Fibroblast of lung (primary cell): ENCODE measurements around the gene CRLF2. TPM values are rescaled to one million over a fixed set of nuclear protein-coding genes. Genes with fewer than 3 reads are reported as not detected.
"Not testable (repeated sequence)": the region's sequence is repeated elsewhere in the genome, so short reads cannot be mapped to it uniquely, and the experiment has no call there.

Source experiments
- DNase-seq, 2 donors: peaks; one replicate each; pipeline versions ENCODE4 v3.0.0 to v3.0.0-alpha.2; 2010; ENCODE audit warnings: low read depth in 2 of 2
- H2AFZ ChIP-seq: 2 replicates; pipeline ENCODE4 v1.5.1; 2012; ENCODE audit warnings: low read length, control low read depth, inconsistent platforms
- H3K27ac ChIP-seq: 2 replicates; pipeline ENCODE4 v1.5.1; 2011; ENCODE audit warnings: low read length, control low read depth; ENCODE audit not compliant: insufficient read depth
- H3K27me3 ChIP-seq: 2 replicates; pipeline ENCODE4 v1.5.1; 2011; ENCODE audit warnings: mild to moderate bottlenecking, low read length; ENCODE audit not compliant: control insufficient read depth, insufficient read depth
- H3K36me3 ChIP-seq: 2 replicates; pipeline ENCODE4 v1.5.1; 2011; ENCODE audit warnings: low read length; ENCODE audit not compliant: control insufficient read depth, insufficient read depth
- H3K4me1 ChIP-seq: 2 replicates; pipeline ENCODE4 v1.5.1; 2011; ENCODE audit warnings: low read length; ENCODE audit not compliant: control insufficient read depth, insufficient read depth; ENCODE audit errors: extremely low read depth
- H3K4me2 ChIP-seq: 2 replicates; pipeline ENCODE4 v1.5.1; 2011; ENCODE audit warnings: low read length, control low read depth; ENCODE audit not compliant: insufficient read depth; ENCODE audit errors: extremely low read depth
- H3K4me3 ChIP-seq, 4 experiments: fragments of 200-600 bp in 1 of 4; sonication (generic) in 1 of 4; replicated peaks in 1 of 4; 2 replicates each; pipeline ENCODE4 v1.5.1; 2011 to 2016; ENCODE audit warnings: low read length in 4 of 4, low read depth in 3 of 4, mild to moderate bottlenecking in 3 of 4, control low read depth in 2 of 4, inconsistent platforms in 1 of 4, mixed read lengths in 1 of 4; ENCODE audit not compliant: insufficient read depth in 1 of 4; ENCODE audit errors: control extremely low read depth in 1 of 4
- H3K79me2 ChIP-seq: 2 replicates; pipeline ENCODE4 v1.5.1; 2012; ENCODE audit warnings: mild to moderate bottlenecking, low read length, inconsistent platforms; ENCODE audit not compliant: control insufficient read depth, insufficient read depth
- H3K9ac ChIP-seq: 2 replicates; pipeline ENCODE4 v1.5.1; 2011; ENCODE audit warnings: mild to moderate bottlenecking, low read length, control low read depth; ENCODE audit not compliant: insufficient read depth
- H3K9me3 ChIP-seq: 2 replicates; pipeline ENCODE4 v1.5.1; 2012; ENCODE audit warnings: low read depth, low read length; ENCODE audit not compliant: control insufficient read depth, insufficient read depth
- H4K20me1 ChIP-seq: 2 replicates; pipeline ENCODE4 v1.5.1; 2011; ENCODE audit warnings: low read length; ENCODE audit not compliant: control insufficient read depth, insufficient read depth; ENCODE audit errors: extremely low read depth
- CTCF ChIP-seq, 2 donors: IDR thresholded peaks in 1 of 2; conservative IDR thresholded peaks in 1 of 2; 1 replicate in 1 of 2; 2 replicates in 1 of 2; pipeline ENCODE4 v1.5.1; 2011 to 2012; ENCODE audit warnings: low read length in 2 of 2, control low read depth in 1 of 2, inconsistent platforms in 1 of 2, low read depth in 1 of 2, mild to moderate bottlenecking in 1 of 2
- EZH2 ChIP-seq: IDR thresholded peaks from 2 replicates; pipeline ENCODE4 v1.5.1; 2012; ENCODE audit warnings: low read length, control low read depth, mild to moderate bottlenecking; ENCODE audit errors: missing control alignments
- polyA plus RNA-seq, 2 donors: library from polyadenylated mRNA; depleted of rRNA in 1 of 2; stranded (reverse) in 1 of 2; unstranded in 1 of 2; fragments of >200 nt; gene quantifications; 2 replicates each; pipeline ENCODE4 v1.2.1, GENCODE V29; 2011 to 2012; ENCODE audit warnings: missing spikeins in 1 of 2
- total RNA-seq: library from RNA; depleted of rRNA; stranded (reverse); fragments of >200 nt; gene quantifications from 2 replicates; pipeline ENCODE4 v1.2.1, GENCODE V29; 2014

The CRLF2 gene
- total and polyA plus RNA-seq, 2 donors (not counting 1 experiment from before 2014, with no cell fraction given) = not detected

GRCh38 chrX:1196436-1196835, 16.0 kb downstream of the CRLF2 start:
- no peak overlapping the region for H3K9ac ChIP-seq
- no peaks in the 10 kb centered on the region for H3K9me3 ChIP-seq
- H3K27me3 ChIP-seq = no peaks in the 10 kb centered on the region
- H3K27ac ChIP-seq = no peak overlapping the region
- no peaks in the 10 kb centered on the region for H3K36me3 ChIP-seq
- no peak overlapping the region for H3K4me2 ChIP-seq
- H2AFZ ChIP-seq = no peak overlapping the region
- H4K20me1 ChIP-seq = no peaks in the 10 kb centered on the region
- no peaks in the 10 kb centered on the region for H3K79me2 ChIP-seq
- H3K4me3 ChIP-seq = no peak overlapping the region
- TF ChIP-seq CTCF (conservative IDR thresholded peaks at IDR 0.05 in 1 of 2, IDR thresholded peaks at IDR 0.05 in 1 of 2; ENCODE audit: low read depth in 1 of 2, low read length in 2 of 2) (no peak), EZH2 (no peak)
- no peak for DNase-seq
- no peaks in the 10 kb centered on the region for H3K4me1 ChIP-seq

- H3K4me3 ChIP-seq, H3K4me2 ChIP-seq, H3K9me3 ChIP-seq, H3K27ac ChIP-seq, H4K20me1 ChIP-seq, H3K27me3 ChIP-seq, H3K79me2 ChIP-seq, H3K4me1 ChIP-seq, H3K9ac ChIP-seq, DNase-seq, H3K36me3 ChIP-seq, H2AFZ ChIP-seq: not testable (repeated sequence)
Measured at GRCh38 chrX:1192196-1192595, 20.3 kb downstream of the CRLF2 start.

- H3K27me3 ChIP-seq = no peaks in the 10 kb centered on the region
- no peak overlapping the region for H3K4me2 ChIP-seq
- no peaks in the 10 kb centered on the region for H3K36me3 ChIP-seq
- no peak for DNase-seq
- H4K20me1 ChIP-seq = no peaks in the 10 kb centered on the region
- no peak overlapping the region for H2AFZ ChIP-seq
- H3K4me1 ChIP-seq = no peaks in the 10 kb centered on the region
- no peaks in the 10 kb centered on the region for H3K9me3 ChIP-seq
- no peak overlapping the region for H3K4me3 ChIP-seq
- H3K27ac ChIP-seq = no peak overlapping the region
- H3K9ac ChIP-seq = no peak overlapping the region
- TF ChIP-seq EZH2 (no peak), CTCF (conservative IDR thresholded peaks at IDR 0.05 in 1 of 2, IDR thresholded peaks at IDR 0.05 in 1 of 2; ENCODE audit: low read depth in 1 of 2, low read length in 2 of 2) (no peak)
- no peaks in the 10 kb centered on the region for H3K79me2 ChIP-seq
Measured at GRCh38 chrX:1190596-1191145, 21.8 kb downstream of the CRLF2 start.
